DND-41 (cell line): Measurements from ENCODE around the gene TMEM121.

Experiments used
- EZH2 ChIP-seq: IDR thresholded peaks from 3 replicates; pipeline ENCODE4 v1.6.1; 2012; ENCODE audit warnings: borderline replicate concordance, low read depth, mild to moderate bottlenecking, moderate library complexity, low read length, inconsistent platforms; ENCODE audit not compliant: severe bottlenecking
- TF ChIP-seq, protein P1 (sequence below): IDR thresholded peaks from 2 replicates; pipeline ENCODE4 v1.5.1; 2012; ENCODE audit warnings: borderline replicate concordance, low read length, moderate library complexity, mild to moderate bottlenecking; ENCODE audit not compliant: poor library complexity, severe bottlenecking; ENCODE audit errors: extremely low read depth

- TF ChIP-seq, protein P1, sequence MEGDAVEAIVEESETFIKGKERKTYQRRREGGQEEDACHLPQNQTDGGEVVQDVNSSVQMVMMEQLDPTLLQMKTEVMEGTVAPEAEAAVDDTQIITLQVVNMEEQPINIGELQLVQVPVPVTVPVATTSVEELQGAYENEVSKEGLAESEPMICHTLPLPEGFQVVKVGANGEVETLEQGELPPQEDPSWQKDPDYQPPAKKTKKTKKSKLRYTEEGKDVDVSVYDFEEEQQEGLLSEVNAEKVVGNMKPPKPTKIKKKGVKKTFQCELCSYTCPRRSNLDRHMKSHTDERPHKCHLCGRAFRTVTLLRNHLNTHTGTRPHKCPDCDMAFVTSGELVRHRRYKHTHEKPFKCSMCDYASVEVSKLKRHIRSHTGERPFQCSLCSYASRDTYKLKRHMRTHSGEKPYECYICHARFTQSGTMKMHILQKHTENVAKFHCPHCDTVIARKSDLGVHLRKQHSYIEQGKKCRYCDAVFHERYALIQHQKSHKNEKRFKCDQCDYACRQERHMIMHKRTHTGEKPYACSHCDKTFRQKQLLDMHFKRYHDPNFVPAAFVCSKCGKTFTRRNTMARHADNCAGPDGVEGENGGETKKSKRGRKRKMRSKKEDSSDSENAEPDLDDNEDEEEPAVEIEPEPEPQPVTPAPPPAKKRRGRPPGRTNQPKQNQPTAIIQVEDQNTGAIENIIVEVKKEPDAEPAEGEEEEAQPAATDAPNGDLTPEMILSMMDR = no peak
- no peak for TF ChIP-seq EZH2
Observed at GRCh38 chr14:105526776-105527380, 495 bp downstream of the TMEM121 start.
